HCT116 (cell line): ENCODE results near the gene MT1X. TPM values are rescaled to one million over a fixed set of nuclear protein-coding genes. Genes with fewer than 3 reads are reported as not detected.

ENCODE experiments used
- ATAC-seq: fragments of 200-7000 bp; cut with Tn5 transposase; 2 replicates; pipeline ENCODE4 v1.9.1; 2020; ENCODE audit warnings: mild to moderate bottlenecking, moderate library complexity
- BruUV-seq: library from RNA; stranded (reverse); fragments of 400-500 nt; replicated peaks from 2 replicates; lab custom pipeline; 2021; lab: Mats Ljungman, UMichigan
- CTCF ChIA-PET: fragments of 300-600 bp; sonication (Branson Sonifier 250); formaldehyde crosslinking; loops from one replicate; lab custom pipeline; 2021; ENCODE audit warnings: antibody characterized with exemption; lab: Charles Lee
- POLR2A ChIA-PET: fragments of 300-600, 350-600 bp; sonication (Branson Sonifier 250); formaldehyde crosslinking; loops from one replicate; lab custom pipeline; 2021; ENCODE audit warnings: antibody characterized with exemption; lab: Charles Lee
- RAD21 ChIA-PET, 2 experiments: fragments of 300-600 bp; sonication (Branson Sonifier 250); formaldehyde crosslinking; loops; one replicate each; lab custom pipeline; 2023; ENCODE audit warnings: low total read pairs in 2 of 2; ENCODE audit not compliant: uncharacterized antibody in 2 of 2, unreplicated experiment in 2 of 2, low non-redundant PET in 1 of 2; lab: Charles Lee
- DNase-seq: peaks from one replicate; pipeline ENCODE4 v3.0.0-alpha.2; 2010; ENCODE audit warnings: low read depth, low spot score
- H2AFZ ChIP-seq: fragments of 200-600 bp; shearing (Covaris generic), sonication (generic); 2 replicates; pipeline ENCODE4 v1.6.1; 2017; ENCODE audit warnings: low read depth, mixed run types, mixed read lengths, antibody characterized with exemption, low read length; ENCODE audit not compliant: poor library complexity, severe bottlenecking
- H3K27ac ChIP-seq: 2 replicates; pipeline ENCODE4 v1.5.1; 2012; ENCODE audit warnings: low read depth, low read length
- H3K27me3 ChIP-seq: fragments of 200-600 bp; sonication (generic); 2 replicates; pipeline ENCODE4 v1.6.1; 2016; ENCODE audit warnings: mixed run types, low read length, mixed read lengths; ENCODE audit not compliant: insufficient read depth
- H3K36me3 ChIP-seq, 2 experiments: fragments of 200-500 bp in 1 of 2; fragments of 200-600 bp in 1 of 2; sonication (Bioruptor generic) in 1 of 2; sonication (generic) in 1 of 2; 2 replicates each; pipeline versions ENCODE4 v1.5.1 to v1.6.1; 2014 to 2016; ENCODE audit warnings: low read length in 2 of 2, inconsistent platforms in 1 of 2, mixed read lengths in 1 of 2, mixed run types in 1 of 2; ENCODE audit not compliant: insufficient read depth in 2 of 2, control insufficient read depth in 1 of 2
- H3K4me1 ChIP-seq, 2 experiments: fragments of 200-600 bp in 1 of 2; sonication (generic) in 1 of 2; 2 replicates each; pipeline versions ENCODE4 v1.5.1 to v1.6.1; 2012 to 2017; ENCODE audit warnings: low read length in 2 of 2, inconsistent platforms in 1 of 2, mild to moderate bottlenecking in 1 of 2, mixed read lengths in 1 of 2, mixed run types in 1 of 2, moderate library complexity in 1 of 2; ENCODE audit not compliant: insufficient read depth in 2 of 2, control insufficient read depth in 1 of 2
- H3K4me2 ChIP-seq: fragments of 200-600 bp; sonication (generic); 2 replicates; pipeline ENCODE4 v1.6.1; 2017; ENCODE audit warnings: mixed run types, low read length, mixed read lengths
- H3K4me3 ChIP-seq, 2 experiments: fragments of 200-600 bp in 1 of 2; sonication (generic) in 1 of 2; replicated peaks in 1 of 2; 2 replicates each; pipeline ENCODE4 v1.5.1; 2011 to 2016; ENCODE audit warnings: low read length in 2 of 2, control low read depth in 1 of 2, low read depth in 1 of 2, mild to moderate bottlenecking in 1 of 2, mixed read lengths in 1 of 2, mixed run types in 1 of 2
- H3K79me2 ChIP-seq: fragments of 200-600 bp; sonication (generic); 2 replicates; pipeline ENCODE4 v1.6.1; 2017; ENCODE audit warnings: mild to moderate bottlenecking, mixed run types, low read length, moderate library complexity, mixed read lengths; ENCODE audit not compliant: insufficient read depth
- H3K9ac ChIP-seq: fragments of 200-600 bp; sonication (generic); 2 replicates; pipeline ENCODE4 v1.6.1; 2016; ENCODE audit warnings: low read length, mixed read lengths
- H3K9me2 ChIP-seq: fragments of 200-600 bp; sonication (generic), shearing (Covaris generic); 2 replicates; pipeline ENCODE4 v1.6.1; 2017; ENCODE audit warnings: mixed run types, mild to moderate bottlenecking, moderate library complexity; ENCODE audit not compliant: insufficient read depth
- H3K9me3 ChIP-seq, 2 experiments: fragments of 200-500 bp in 1 of 2; fragments of 200-600 bp in 1 of 2; sonication (Bioruptor generic) in 1 of 2; sonication (generic) in 1 of 2; 2 replicates each; pipeline ENCODE4 v1.6.1; 2014 to 2017; ENCODE audit warnings: low read length in 2 of 2, mixed read lengths in 2 of 2, inconsistent platforms in 1 of 2, low read depth in 1 of 2, mild to moderate bottlenecking in 1 of 2, mixed run types in 1 of 2, moderate library complexity in 1 of 2; ENCODE audit not compliant: control insufficient read depth in 1 of 2, insufficient read depth in 1 of 2
- H4K20me1 ChIP-seq: fragments of 200-600 bp; sonication (generic), shearing (Covaris generic); 2 replicates; pipeline ENCODE4 v1.6.1; 2017; ENCODE audit warnings: mixed run types, mild to moderate bottlenecking, moderate library complexity; ENCODE audit not compliant: insufficient read depth
- CBX3 ChIP-seq: IDR thresholded peaks from 2 replicates; pipeline ENCODE4 v1.6.1; 2012; ENCODE audit warnings: low read depth
- EZH2 ChIP-seq: fragments of 200-600 bp; sonication (generic); IDR thresholded peaks from 2 replicates; pipeline ENCODE4 v1.6.1; 2017; ENCODE audit warnings: antibody characterized with exemption, mixed run types
- EZH2phosphoT487 ChIP-seq: fragments of 200-600 bp; IDR thresholded peaks from 2 replicates; pipeline ENCODE4 v1.6.1; 2018; ENCODE audit warnings: antibody characterized with exemption, borderline replicate concordance
- JUND ChIP-seq: IDR thresholded peaks from 2 replicates; pipeline ENCODE4 v1.6.1; 2012
- POLR2A ChIP-seq: IDR thresholded peaks from 2 replicates; pipeline ENCODE4 v1.7.0; 2011; ENCODE audit warnings: borderline replicate concordance; ENCODE audit not compliant: insufficient read depth, insufficient read length; ENCODE audit errors: extremely low read depth
- POLR2AphosphoS5 ChIP-seq: IDR thresholded peaks from 2 replicates; pipeline ENCODE4 v1.6.1; 2011; ENCODE audit warnings: mild to moderate bottlenecking, low read depth, low read length, moderate library complexity
- RAD21 ChIP-seq: IDR thresholded peaks from 2 replicates; pipeline ENCODE4 v1.6.1; 2012; ENCODE audit warnings: low read depth, mild to moderate bottlenecking
- SRF ChIP-seq: IDR thresholded peaks from 2 replicates; pipeline ENCODE4 v1.6.1; 2012; ENCODE audit warnings: low read depth
- YY1 ChIP-seq: IDR thresholded peaks from 2 replicates; pipeline ENCODE4 v1.6.1; 2011; ENCODE audit warnings: low read length, low read depth, moderate library complexity, mild to moderate bottlenecking; ENCODE audit not compliant: insufficient replicate concordance; ENCODE audit errors: extremely low read depth
- ZBTB33 ChIP-seq: IDR thresholded peaks from 2 replicates; pipeline ENCODE4 v1.6.1; 2011; ENCODE audit warnings: mild to moderate bottlenecking, low read length, moderate library complexity; ENCODE audit not compliant: insufficient replicate concordance; ENCODE audit errors: extremely low read depth
- ZNF274 ChIP-seq: fragments of 200-500 bp; sonication (Bioruptor generic); IDR thresholded peaks from 2 replicates; pipeline ENCODE4 v1.6.1; 2014; ENCODE audit warnings: mild to moderate bottlenecking, low read depth, low read length, inconsistent platforms
- intact Hi-C: fragments of 100-400 bp; cut with micrococcal nuclease; formaldehyde crosslinking; loops from 2 replicates; pipeline ENCODE4 v1.10.0; 2022
- total RNA-seq: library from RNA; stranded (reverse); gene quantifications from one replicate; pipeline ENCODE4 v1.2.1, GENCODE V29; 2021; ENCODE audit not compliant: unreplicated experiment
- TF ChIP-seq, protein P1 (sequence below), 3 experiments: fragments of 200-600 bp in 1 of 3; sonication (generic) in 1 of 3; IDR thresholded peaks in 2 of 3; conservative IDR thresholded peaks in 1 of 3; 2 replicates each; pipeline ENCODE4 v1.5.1; 2012 to 2017; ENCODE audit warnings: low read depth in 2 of 3, low read length in 2 of 3, antibody characterized with exemption in 1 of 3, borderline replicate concordance in 1 of 3, control low read depth in 1 of 3, mild to moderate bottlenecking in 1 of 3, mixed read lengths in 1 of 3, mixed run types in 1 of 3, moderate library complexity in 1 of 3; ENCODE audit not compliant: insufficient read depth in 1 of 3
- TF ChIP-seq, protein P2 (sequence below): IDR thresholded peaks from 2 replicates; pipeline ENCODE4 v1.6.1; 2012; ENCODE audit warnings: low read depth
- TF ChIP-seq, protein P3 (sequence below): IDR thresholded peaks from 2 replicates; pipeline ENCODE4 v1.6.1; 2012

The MT1X gene
- total RNA-seq, 1 experiment from 2014 or later = 50.2 TPM

DNA sequence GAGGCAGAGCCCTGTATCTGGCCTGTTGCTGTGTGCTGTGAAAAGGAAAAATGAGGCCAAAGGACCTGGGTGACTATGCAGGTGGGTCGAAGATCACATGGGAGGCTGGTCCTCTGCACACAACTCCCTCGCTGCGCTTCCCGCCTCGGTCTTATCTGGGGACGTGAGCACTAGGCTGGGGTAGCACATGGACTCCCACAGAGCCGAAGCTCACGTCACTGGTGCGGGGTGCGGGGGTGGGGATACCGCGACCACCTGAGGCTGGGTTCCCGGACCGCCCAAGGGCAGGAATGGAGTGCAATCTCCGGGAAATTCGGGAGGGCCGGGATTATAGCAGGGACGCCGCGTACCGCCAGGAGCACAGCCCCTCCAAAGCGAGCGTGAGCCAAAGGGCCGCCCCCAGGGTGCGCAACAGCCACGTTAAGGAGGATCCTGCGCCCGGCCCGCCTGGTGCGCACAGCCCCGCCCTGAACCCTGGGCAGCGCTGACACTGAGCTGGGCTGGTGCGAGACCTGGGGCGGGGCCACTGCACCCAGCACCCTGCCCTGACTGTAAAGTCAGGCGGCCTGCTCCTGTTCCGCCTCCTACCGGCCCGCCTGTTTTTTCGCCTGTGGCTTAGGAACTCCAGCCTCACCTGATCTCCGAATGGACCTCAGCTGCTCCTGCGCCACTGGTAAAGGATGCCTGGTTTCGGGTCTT, 39.0 kb upstream of the MT1X start:
- Histone ChIP-seq H3K4me3 (peak overlapping the region; percentile 28 to 46), H3K4me2 (peak overlapping the region; percentile 72), H3K9me2 (no peaks in the 10 kb centered on the region), H3K27ac (no peak overlapping the region; the same call in 1 of the 2 replicates), H3K4me1 (peaks cover 11 to 21% of the 10 kb centered on the region in 2 experiments), H3K36me3 (no peaks in the 10 kb centered on the region), H3K9ac (peak overlapping the region; percentile 43), H4K20me1 (no peaks in the 10 kb centered on the region), H3K27me3 (no peaks in the 10 kb centered on the region), H2AFZ (peak overlapping the region; percentile 46), H3K79me2 (no peaks in the 10 kb centered on the region), H3K9me3 (no peaks in the 10 kb centered on the region)
- POLR2A ChIA-PET = interaction anchor here (0.8 to 2.8 kb wide), 8 partner anchors 9 to 36 kb away, joined by 3 to 47 read pairs (median 4); partner anchors contain the start of genes MT1E and MT2A
- DNase-seq = peak; percentile 78
- intact Hi-C loops = no loop called here
- TF ChIP-seq ZBTB33 (no peak), ZNF274 (no peak), POLR2A (no peak), YY1 (peak; percentile 21), SRF (no peak), JUND (no peak), RAD21 (peak; percentile 81), CBX3 (no peak), EZH2 (no peak), POLR2AphosphoS5 (peak; percentile 50), EZH2phosphoT487 (no peak)
- TF ChIP-seq, protein P1, sequence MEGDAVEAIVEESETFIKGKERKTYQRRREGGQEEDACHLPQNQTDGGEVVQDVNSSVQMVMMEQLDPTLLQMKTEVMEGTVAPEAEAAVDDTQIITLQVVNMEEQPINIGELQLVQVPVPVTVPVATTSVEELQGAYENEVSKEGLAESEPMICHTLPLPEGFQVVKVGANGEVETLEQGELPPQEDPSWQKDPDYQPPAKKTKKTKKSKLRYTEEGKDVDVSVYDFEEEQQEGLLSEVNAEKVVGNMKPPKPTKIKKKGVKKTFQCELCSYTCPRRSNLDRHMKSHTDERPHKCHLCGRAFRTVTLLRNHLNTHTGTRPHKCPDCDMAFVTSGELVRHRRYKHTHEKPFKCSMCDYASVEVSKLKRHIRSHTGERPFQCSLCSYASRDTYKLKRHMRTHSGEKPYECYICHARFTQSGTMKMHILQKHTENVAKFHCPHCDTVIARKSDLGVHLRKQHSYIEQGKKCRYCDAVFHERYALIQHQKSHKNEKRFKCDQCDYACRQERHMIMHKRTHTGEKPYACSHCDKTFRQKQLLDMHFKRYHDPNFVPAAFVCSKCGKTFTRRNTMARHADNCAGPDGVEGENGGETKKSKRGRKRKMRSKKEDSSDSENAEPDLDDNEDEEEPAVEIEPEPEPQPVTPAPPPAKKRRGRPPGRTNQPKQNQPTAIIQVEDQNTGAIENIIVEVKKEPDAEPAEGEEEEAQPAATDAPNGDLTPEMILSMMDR (IDR thresholded peaks at IDR 0.05 in 2 of 3, conservative IDR thresholded peaks at IDR 0.05 in 1 of 3; ENCODE audit: borderline replicate concordance in 1 of 3, insufficient read depth in 1 of 3, low read depth in 2 of 3, low read length in 2 of 3) = peak; percentile 43 to 51 (median 50); a peak in 5 of 6 replicates
- TF ChIP-seq, protein P2, sequence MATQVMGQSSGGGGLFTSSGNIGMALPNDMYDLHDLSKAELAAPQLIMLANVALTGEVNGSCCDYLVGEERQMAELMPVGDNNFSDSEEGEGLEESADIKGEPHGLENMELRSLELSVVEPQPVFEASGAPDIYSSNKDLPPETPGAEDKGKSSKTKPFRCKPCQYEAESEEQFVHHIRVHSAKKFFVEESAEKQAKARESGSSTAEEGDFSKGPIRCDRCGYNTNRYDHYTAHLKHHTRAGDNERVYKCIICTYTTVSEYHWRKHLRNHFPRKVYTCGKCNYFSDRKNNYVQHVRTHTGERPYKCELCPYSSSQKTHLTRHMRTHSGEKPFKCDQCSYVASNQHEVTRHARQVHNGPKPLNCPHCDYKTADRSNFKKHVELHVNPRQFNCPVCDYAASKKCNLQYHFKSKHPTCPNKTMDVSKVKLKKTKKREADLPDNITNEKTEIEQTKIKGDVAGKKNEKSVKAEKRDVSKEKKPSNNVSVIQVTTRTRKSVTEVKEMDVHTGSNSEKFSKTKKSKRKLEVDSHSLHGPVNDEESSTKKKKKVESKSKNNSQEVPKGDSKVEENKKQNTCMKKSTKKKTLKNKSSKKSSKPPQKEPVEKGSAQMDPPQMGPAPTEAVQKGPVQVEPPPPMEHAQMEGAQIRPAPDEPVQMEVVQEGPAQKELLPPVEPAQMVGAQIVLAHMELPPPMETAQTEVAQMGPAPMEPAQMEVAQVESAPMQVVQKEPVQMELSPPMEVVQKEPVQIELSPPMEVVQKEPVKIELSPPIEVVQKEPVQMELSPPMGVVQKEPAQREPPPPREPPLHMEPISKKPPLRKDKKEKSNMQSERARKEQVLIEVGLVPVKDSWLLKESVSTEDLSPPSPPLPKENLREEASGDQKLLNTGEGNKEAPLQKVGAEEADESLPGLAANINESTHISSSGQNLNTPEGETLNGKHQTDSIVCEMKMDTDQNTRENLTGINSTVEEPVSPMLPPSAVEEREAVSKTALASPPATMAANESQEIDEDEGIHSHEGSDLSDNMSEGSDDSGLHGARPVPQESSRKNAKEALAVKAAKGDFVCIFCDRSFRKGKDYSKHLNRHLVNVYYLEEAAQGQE = no peak
- TF ChIP-seq, protein P3, sequence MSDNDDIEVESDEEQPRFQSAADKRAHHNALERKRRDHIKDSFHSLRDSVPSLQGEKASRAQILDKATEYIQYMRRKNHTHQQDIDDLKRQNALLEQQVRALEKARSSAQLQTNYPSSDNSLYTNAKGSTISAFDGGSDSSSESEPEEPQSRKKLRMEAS = peak; percentile 83
- CTCF ChIA-PET = interaction anchor here (0.6 to 2.4 kb wide), 10 partner anchors 13 to 1566 kb away, joined by 3 to 11 read pairs (median 3); no protein-coding TSS in a partner anchor
- RAD21 ChIA-PET = interaction anchor here (0.7 to 1.1 kb wide), 3 partner anchors 11 to 59 kb away, joined by 3 to 5 read pairs (median 4); no protein-coding TSS in a partner anchor
- peak; percentile 100 for ATAC-seq
- TSS peak; percentile 69 for BruUV-seq
